CD14-positive monocyte (primary cell): ENCODE data around the gene ADAMTS20. TPM values are rescaled to one million over a fixed set of nuclear protein-coding genes. Genes with fewer than 3 reads are reported as not detected.

Source experiments
- DNase-seq, 3 donors: peaks; one replicate each; pipeline ENCODE4 v3.0.0-alpha.2; 2011 to 2022
- H2AFZ ChIP-seq: 2 replicates; pipeline ENCODE4 v1.6.0; 2012; ENCODE audit warnings: mild to moderate bottlenecking, low read depth, low read length, inconsistent platforms; ENCODE audit not compliant: insufficient read depth, poor library complexity, severe bottlenecking
- H3K27ac ChIP-seq, 2 donors: 1 replicate in 1 of 2; 2 replicates in 1 of 2; pipeline ENCODE4 v1.5.1; 2012 to 2013; ENCODE audit warnings: low read length in 2 of 2, control low read depth in 1 of 2, inconsistent platforms in 1 of 2, low read depth in 1 of 2, mild to moderate bottlenecking in 1 of 2
- H3K27me3 ChIP-seq, 2 donors: one replicate each; pipeline versions ENCODE4 v1.6.0 to v1.6.1; 2011 to 2013; ENCODE audit warnings: low read length in 2 of 2; ENCODE audit not compliant: control insufficient read depth in 2 of 2, insufficient read depth in 2 of 2
- H3K36me3 ChIP-seq, 2 donors: replicated peaks in 1 of 2; 1 replicate in 1 of 2; 2 replicates in 1 of 2; pipeline versions ENCODE4 v1.5.1 to v1.6.1; 2012 to 2013; ENCODE audit warnings: low read length in 2 of 2, control low read depth in 1 of 2, inconsistent platforms in 1 of 2, mild to moderate bottlenecking in 1 of 2; ENCODE audit not compliant: insufficient read depth in 2 of 2, control insufficient read depth in 1 of 2
- H3K4me1 ChIP-seq, 2 donors: 1 replicate in 1 of 2; 2 replicates in 1 of 2; pipeline versions ENCODE4 v1.5.1 to v1.6.1; 2012 to 2013; ENCODE audit warnings: low read length in 2 of 2, control low read depth in 1 of 2, inconsistent platforms in 1 of 2, mild to moderate bottlenecking in 1 of 2, moderate library complexity in 1 of 2; ENCODE audit not compliant: insufficient read depth in 2 of 2, control insufficient read depth in 1 of 2
- H3K4me2 ChIP-seq: replicated peaks from 2 replicates; pipeline ENCODE3; 2012; ENCODE audit warnings: low read length, moderate library complexity, mild to moderate bottlenecking; ENCODE audit not compliant: poor library complexity, severe bottlenecking; ENCODE audit errors: extremely low read depth
- H3K4me3 ChIP-seq, 3 experiments: fragments of 200-600 bp in 1 of 3; sonication (generic) in 1 of 3; replicated peaks in 1 of 3; 1 replicate in 2 of 3; 2 replicates in 1 of 3; pipeline ENCODE4 v1.5.1; 2011 to 2013; ENCODE audit warnings: low read length in 3 of 3, mild to moderate bottlenecking in 3 of 3, control low read depth in 2 of 3, low read depth in 2 of 3, inconsistent platforms in 1 of 3, moderate library complexity in 1 of 3
- H3K79me2 ChIP-seq: 2 replicates; pipeline ENCODE4 v1.6.0; 2012; ENCODE audit warnings: mild to moderate bottlenecking, control low read depth, inconsistent platforms, low read length, moderate library complexity; ENCODE audit not compliant: insufficient read depth
- H3K9ac ChIP-seq: 2 replicates; pipeline ENCODE4 v1.6.0; 2017; ENCODE audit warnings: low read length, mild to moderate bottlenecking; ENCODE audit not compliant: insufficient read depth, poor library complexity, severe bottlenecking
- H3K9me3 ChIP-seq, 2 donors: replicated peaks in 1 of 2; 1 replicate in 1 of 2; 2 replicates in 1 of 2; pipeline versions ENCODE4 v1.5.1 to v1.6.1; 2012 to 2013; ENCODE audit warnings: low read length in 2 of 2, control low read depth in 1 of 2; ENCODE audit not compliant: control insufficient read depth in 1 of 2, insufficient read depth in 1 of 2
- H4K20me1 ChIP-seq: 2 replicates; pipeline ENCODE4 v1.6.0; 2012; ENCODE audit warnings: mild to moderate bottlenecking, low read length, control low read depth, moderate library complexity; ENCODE audit not compliant: insufficient read depth
- H3K27ac Mint-ChIP-seq, 7 donors: one replicate each; pipeline ENCODE4 v1.8.0; 2020; ENCODE audit warnings: mild to moderate bottlenecking in 7 of 7, mixed read lengths in 7 of 7, moderate library complexity in 6 of 7, inconsistent platforms in 2 of 7
- H3K27me3 Mint-ChIP-seq, 3 donors: one replicate each; pipeline ENCODE4 v1.8.0; 2021 to 2022; ENCODE audit warnings: low read depth in 3 of 3, mild to moderate bottlenecking in 3 of 3, mixed read lengths in 3 of 3, moderate library complexity in 3 of 3, inconsistent platforms in 1 of 3
- H3K36me3 Mint-ChIP-seq, 2 donors: one replicate each; pipeline ENCODE4 v1.8.0; 2020; ENCODE audit warnings: mixed read lengths in 2 of 2, inconsistent platforms in 1 of 2, mild to moderate bottlenecking in 1 of 2
- H3K4me1 Mint-ChIP-seq: one replicate; pipeline ENCODE4 v1.8.0; 2020; ENCODE audit warnings: mild to moderate bottlenecking, mixed read lengths
- H3K4me3 Mint-ChIP-seq, 2 donors: one replicate each; pipeline ENCODE4 v1.8.0; 2020; ENCODE audit warnings: mild to moderate bottlenecking in 2 of 2, mixed read lengths in 2 of 2, moderate library complexity in 1 of 2
- H3K9me3 Mint-ChIP-seq, 7 donors: one replicate each; pipeline ENCODE4 v1.8.0; 2020 to 2022; ENCODE audit warnings: mixed read lengths in 7 of 7, mild to moderate bottlenecking in 6 of 7, moderate library complexity in 6 of 7, inconsistent platforms in 2 of 7
- CTCF ChIP-seq: fragments of 200-600 bp; IDR thresholded peaks from one replicate; pipeline ENCODE4 v1.8.0; 2022; ENCODE audit warnings: antibody characterized with exemption, mild to moderate bottlenecking
- WGBS: methylation state at CpG from one replicate; pipeline ENCODE4 v1.1.5; 2013; ENCODE audit warnings: missing lambda C conversion rate; ENCODE audit not compliant: insufficient coverage; 5-methylcytosine and 5-hydroxymethylcytosine counted together
- intact Hi-C, 2 donors: fragments of 100-400 bp; cut with micrococcal nuclease; formaldehyde crosslinking; loops; one replicate each; pipeline versions ENCODE4 v1.15.0 to v1.15.1; 2023
- polyA plus RNA-seq, 3 donors: library from polyadenylated mRNA; depleted of rRNA in 1 of 3; unstranded in 2 of 3; stranded (reverse) in 1 of 3; fragments of 300-500 nt in 2 of 3; fragments of >200 nt in 1 of 3; fragmentation: Illumina TruSeq in 2 of 3; gene quantifications; 1 replicate in 2 of 3; 2 replicates in 1 of 3; pipeline ENCODE4 v1.2.3, GENCODE V29; 2012 to 2021

Gene ADAMTS20
- polyA plus RNA-seq, 3 donors: not detected

- peaks cover 2 to 3% (median 3%) of the 10 kb centered on the region in 3 donors for H3K27me3 Mint-ChIP-seq
- Histone ChIP-seq H3K79me2 (no peaks in the 10 kb centered on the region), H4K20me1 (no peaks in the 10 kb centered on the region), H3K4me3 (no peak overlapping the region), H3K27ac (no peak overlapping the region), H3K27me3 (no peaks in the 10 kb centered on the region), H3K4me1 (no peaks in the 10 kb centered on the region), H3K4me2 (no peak overlapping the region), H3K9me3 (no peaks in the 10 kb centered on the region), H2AFZ (no peak overlapping the region), H3K9ac (no peak overlapping the region), H3K36me3 (no peaks in the 10 kb centered on the region)
- no peak overlapping the region for H3K4me3 Mint-ChIP-seq
- intact Hi-C loops: no loop called here
- TF ChIP-seq CTCF: no peak
- H3K27ac Mint-ChIP-seq: no peak overlapping the region
- no peaks in the 10 kb centered on the region for H3K36me3 Mint-ChIP-seq
- peaks cover 0 to 6% (median 3%) of the 10 kb centered on the region in 7 donors for H3K9me3 Mint-ChIP-seq
- no peak for DNase-seq
- H3K4me1 Mint-ChIP-seq: no peaks in the 10 kb centered on the region
Observed at GRCh38 chr12:43416981-43417380, 135.0 kb downstream of the ADAMTS20 start.

GRCh38 chr12:43407816-43408645 lies 144.0 kb downstream of the ADAMTS20 start:
- Histone ChIP-seq H3K79me2 (no peaks in the 10 kb centered on the region), H3K36me3 (no peaks in the 10 kb centered on the region), H3K4me2 (no peak overlapping the region), H2AFZ (no peak overlapping the region), H3K4me3 (no peak overlapping the region), H4K20me1 (no peaks in the 10 kb centered on the region), H3K9ac (no peak overlapping the region), H3K27me3 (no peaks in the 10 kb centered on the region), H3K27ac (no peak overlapping the region), H3K9me3 (no peaks in the 10 kb centered on the region), H3K4me1 (no peaks in the 10 kb centered on the region)
- WGBS: no CpG with 5 or more reads among the region's 1 CpG
- peaks cover 0 to 2% (median 0%) of the 10 kb centered on the region in 7 donors for H3K9me3 Mint-ChIP-seq
- no peak for DNase-seq
- H3K27ac Mint-ChIP-seq: no peak overlapping the region
- no peak overlapping the region for H3K4me3 Mint-ChIP-seq
- H3K4me1 Mint-ChIP-seq: no peaks in the 10 kb centered on the region
- TF ChIP-seq CTCF: no peak
- intact Hi-C loops: no loop called here
- no peaks in the 10 kb centered on the region for H3K36me3 Mint-ChIP-seq
- no peaks in the 10 kb centered on the region for H3K27me3 Mint-ChIP-seq
